Stimulated activated CD8-positive, alpha-beta memory T cell treated with anti-CD3 and anti-CD28 coated beads, Interleukin-4, amount 100 ng/mL, for 4 hours (primary cell): Measurements from ENCODE around the gene PGLYRP4.
"Not testable (repeated sequence)": the region's sequence is repeated elsewhere in the genome, so short reads cannot be mapped to it uniquely, and the experiment has no call there.

Experiments
- DNase-seq, 2 donors: peaks; one replicate each; pipeline ENCODE4 v3.0.0-alpha.2; 2020; ENCODE audit warnings: low read depth in 2 of 2, low spot score in 1 of 2

Gene PGLYRP4

DNA sequence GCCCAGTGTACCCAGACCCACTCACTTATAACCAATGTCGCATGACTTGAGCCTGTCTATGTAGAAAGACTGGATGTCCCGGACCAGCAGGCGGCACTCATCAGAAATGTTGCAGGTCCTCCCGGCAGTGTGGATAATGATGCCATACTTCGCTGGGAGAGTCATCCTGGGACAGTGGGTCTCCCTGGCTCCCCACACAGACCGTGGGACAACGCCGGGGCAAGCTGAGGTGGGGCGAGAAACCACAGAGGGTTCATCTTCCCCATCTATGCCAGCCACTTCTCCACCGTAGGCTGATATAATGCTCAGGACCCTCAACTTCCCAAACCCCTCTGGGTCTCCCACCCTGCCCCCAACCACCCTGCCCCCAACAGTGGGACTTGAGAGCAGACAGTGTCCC, 8.3 kb downstream of the PGLYRP4 start:
- no peak for DNase-seq

GRCh38 chr1:153339802-153340201, 8.8 kb downstream of the PGLYRP4 start:
- DNase-seq, result no peak

DNA sequence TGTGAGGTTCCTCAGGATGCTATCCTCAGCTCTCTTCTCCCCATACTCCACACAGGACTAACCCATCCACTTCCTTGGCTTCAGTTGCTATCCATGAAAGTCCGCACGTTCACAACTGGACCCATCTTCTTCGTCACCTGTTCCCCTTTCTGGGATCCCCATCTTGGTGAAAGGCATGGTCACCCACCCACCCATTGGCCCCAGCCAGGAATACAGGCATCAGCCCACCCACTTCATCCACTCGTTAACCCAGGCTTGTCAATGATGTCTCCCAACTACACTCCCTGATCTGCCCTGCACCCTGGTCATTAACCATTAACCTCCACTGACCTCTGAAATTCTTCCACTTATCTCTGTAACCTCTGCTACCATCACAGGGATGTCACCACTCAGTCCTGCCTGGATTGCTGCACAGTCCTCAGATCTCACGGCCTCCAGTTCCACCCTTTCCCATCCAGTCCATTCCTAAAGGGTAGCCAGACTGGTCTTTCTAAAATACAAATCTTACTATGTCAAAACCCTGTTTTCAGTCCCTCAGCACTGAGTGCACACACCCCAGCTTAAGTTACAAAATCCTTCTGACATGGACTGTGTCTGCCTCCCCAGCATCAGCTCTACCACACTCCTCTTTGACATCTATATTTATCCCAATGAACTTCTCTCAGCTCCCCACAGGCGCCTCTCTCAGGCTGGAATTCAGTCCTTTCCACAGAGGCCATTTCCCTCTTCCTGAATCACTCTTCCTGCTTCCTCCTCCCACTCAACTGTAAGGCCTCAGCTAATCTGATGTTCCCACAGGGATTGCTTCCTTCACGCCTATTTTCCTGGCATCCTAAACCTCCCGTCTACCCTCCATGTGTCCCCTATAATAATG, 10.4 kb downstream of the PGLYRP4 start:
- no peak for DNase-seq

DNA sequence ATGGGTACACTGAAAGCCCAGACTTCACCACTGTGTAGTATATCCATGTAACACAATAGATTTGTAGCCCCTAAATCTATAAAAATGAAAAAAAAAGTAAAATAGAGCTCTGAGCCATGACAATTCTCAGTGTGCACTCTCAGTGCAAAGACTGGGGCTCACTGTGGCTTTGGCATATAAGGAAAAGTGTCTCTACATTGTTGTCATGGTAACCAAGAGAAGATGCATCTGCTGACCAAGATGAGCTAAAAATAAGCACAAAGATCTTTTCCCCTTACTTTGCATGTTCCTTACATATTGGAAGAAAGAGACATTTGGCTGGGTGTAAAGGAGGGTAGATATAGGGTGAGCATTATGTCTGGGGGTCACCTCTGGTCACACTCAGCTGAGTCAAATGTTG, 12.0 kb downstream of the PGLYRP4 start:
- DNase-seq, result no peak

DNA sequence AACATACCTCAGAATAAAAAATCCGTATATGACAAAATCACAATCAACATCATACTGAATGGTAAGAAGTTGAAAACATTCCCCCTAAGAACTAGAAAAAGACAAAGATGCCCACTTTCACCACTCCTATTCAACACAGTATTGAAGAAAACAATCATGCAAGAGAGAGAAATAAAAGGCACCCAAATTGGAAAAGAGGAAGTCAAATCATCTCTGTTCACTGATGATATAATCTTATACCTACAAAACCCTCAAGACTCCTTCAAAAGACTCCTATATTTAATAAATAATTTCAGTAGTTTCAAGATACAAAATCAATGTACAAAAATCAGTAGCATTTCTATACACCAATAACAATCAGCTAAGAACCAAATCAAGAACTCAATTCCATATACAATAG, 14.7 kb downstream of the PGLYRP4 start:
- DNase-seq, result no peak

DNA sequence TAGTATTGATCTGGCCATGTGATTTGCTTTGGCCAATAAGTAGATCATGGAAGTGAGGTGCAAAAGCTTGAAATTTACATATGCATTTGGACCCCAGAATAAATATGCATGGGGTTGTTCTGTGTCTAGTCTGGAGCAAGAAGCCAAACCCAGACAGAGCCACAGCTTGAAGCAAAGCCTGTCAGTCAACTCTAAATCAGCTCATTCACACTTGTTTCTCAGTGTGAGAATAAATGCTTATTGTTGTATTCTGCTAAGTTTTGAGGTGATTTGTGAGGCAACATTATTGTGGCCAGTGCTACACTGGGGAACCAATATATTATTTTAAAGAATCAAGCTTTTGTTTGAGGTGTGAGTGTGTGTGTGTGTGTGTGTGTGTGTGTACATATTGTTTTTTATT, 23.7 kb downstream of the PGLYRP4 start:
- DNase-seq, result no peak

- DNase-seq, result no peak
Measured at GRCh38 chr1:153322568-153322967, 26.1 kb downstream of the PGLYRP4 start.

GRCh38 chr1:153318145-153318544, 30.5 kb downstream of the PGLYRP4 start:
- not testable (repeated sequence) for DNase-seq

DNA sequence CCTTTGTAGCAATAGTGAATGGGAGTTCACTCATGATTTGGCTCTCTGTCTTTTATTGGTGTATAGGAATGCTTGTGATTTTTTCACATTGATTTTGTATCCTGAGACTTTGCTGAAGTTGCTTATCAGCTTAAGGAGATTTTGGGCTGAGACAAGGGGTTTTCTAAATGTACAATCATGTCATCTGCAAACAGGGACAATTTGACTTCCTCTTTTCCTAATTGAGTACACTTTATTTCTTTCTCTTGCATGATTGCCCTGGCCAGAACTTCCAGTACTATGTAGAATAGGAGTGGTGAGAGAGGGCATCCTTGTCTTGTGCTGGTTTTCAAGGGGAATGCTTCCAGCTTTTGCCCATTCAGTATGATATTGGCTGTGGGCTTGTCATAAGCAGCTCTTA, 32.6 kb downstream of the PGLYRP4 start:
- DNase-seq, result not testable (repeated sequence)

GRCh38 chr1:153314388-153314787, 34.3 kb downstream of the PGLYRP4 start:
- not testable (repeated sequence) for DNase-seq

DNA sequence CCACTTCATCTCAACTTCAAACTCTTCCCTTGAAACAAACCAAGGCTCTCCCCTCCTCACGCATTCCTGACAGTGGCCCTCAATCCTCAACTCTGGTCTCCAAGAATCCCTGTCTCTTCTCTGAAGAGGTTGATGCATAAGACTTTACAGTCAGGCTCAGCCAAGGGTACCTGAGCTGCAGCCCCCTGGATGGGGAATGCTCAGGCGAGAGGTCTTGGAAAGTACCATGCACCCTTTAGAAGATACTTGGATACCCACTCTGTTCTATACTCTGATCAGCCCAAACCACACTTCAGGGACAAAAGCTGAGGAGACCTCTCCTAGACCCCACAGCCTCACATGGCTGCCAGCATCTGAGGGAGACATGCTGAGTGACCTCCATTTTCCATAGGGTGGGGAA, 35.4 kb downstream of the PGLYRP4 start:
- DNase-seq, result no peak

DNA sequence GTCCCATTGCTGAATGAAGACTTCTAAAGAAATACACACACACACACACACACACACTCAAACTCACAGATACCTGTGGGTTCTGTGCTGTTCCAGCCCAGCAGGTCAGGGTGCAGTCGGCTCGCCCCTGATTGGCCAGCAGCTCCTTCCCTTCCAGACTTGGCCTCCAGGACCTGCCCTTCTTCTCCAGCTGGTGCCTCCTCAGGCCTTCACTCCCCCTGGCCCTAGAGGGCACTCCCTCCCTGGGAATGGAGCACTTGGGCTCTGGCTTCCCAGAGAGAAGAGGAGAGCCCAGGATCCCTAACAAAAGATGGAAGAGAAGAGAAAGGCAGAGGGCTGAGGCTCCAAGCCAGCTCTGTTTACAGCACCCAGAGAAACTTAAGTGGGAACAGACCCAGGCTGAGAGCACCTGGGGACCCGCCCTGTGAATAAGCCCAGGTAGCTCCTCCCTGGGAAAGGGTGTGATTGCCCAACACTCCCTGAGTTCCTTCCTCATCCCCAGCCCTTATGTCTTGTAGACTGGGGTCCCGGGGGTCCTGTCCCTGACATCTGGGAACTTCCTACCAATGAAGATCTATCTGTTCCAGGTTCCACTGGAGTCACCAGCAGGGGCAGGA, 36.0 kb downstream of the PGLYRP4 start, which contains the start of gene PGLYRP3:
Gene PGLYRP3 (minus strand): TSS at position 383 of the 617 bp plus-strand sequence. CDS start 2,287 bp downstream, outside the sequence.
- no peak for DNase-seq

- DNase-seq, result no peak
Measured at GRCh38 chr1:153310526-153310925, 38.1 kb downstream of the PGLYRP4 start.

DNA sequence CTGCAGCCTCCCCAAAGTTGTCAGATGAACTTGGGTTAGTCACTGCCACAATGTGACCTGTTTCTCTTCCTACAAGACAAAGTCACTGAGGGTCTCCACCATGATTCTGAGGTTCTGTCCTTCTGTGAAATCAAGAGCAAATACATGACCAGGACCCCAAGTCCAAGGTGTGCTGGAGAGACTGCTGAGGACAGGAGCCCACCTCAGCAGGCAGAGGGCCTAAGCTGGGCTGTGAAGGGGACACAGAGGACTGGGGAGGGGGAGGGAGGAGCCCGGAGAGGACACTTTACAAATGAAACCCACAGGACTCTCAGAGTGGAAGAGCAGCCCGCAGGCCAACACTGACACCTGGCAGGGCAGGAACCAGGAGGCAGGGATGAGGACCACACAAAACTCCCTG, 39.2 kb downstream of the PGLYRP4 start:
- no peak for DNase-seq

DNA sequence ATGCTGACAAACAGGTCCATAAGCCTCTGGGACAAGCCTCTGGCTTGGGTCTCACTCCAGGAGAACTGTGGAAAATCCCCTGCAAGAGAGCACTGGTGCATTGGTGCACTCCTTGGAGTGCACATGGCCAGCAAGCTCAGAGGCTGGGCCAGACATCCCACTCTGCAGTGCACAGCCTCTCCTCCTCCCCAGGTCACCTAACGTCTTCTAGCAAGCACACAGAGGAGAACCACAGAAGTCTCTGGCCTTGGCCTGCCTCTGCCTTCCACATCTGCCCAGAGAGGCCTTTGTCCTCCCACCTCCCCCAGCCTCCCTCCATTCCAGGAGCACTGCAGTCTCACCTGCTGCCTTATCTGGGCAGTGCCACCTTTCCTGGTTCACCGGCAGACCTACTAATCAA, 40.1 kb downstream of the PGLYRP4 start:
- DNase-seq, result no peak

DNA sequence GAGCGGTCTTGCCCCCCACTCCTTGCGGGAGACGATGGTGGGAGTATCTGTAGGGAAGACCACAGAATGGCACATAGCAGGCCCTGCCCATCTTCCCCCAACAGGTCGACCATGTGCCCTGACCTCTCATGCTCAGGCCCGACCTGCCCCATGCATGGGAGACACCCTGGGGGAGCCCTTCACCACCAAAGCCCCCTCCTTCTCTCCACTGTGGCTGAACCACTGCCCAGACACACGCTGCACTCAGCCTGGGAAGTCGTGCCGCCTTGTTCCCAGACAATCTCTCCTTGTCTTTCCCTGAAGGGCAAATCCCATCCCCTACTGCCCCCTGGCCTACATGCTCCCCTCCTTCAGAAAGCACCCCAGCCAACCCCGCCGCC, 41.4 kb downstream of the PGLYRP4 start:
- DNase-seq, result no peak

- no peak for DNase-seq
Measured at GRCh38 chr1:153306303-153307220, 42.1 kb downstream of the PGLYRP4 start.

GRCh38 chr1:153305682-153306081, 43.0 kb downstream of the PGLYRP4 start:
- DNase-seq, result no peak

DNA sequence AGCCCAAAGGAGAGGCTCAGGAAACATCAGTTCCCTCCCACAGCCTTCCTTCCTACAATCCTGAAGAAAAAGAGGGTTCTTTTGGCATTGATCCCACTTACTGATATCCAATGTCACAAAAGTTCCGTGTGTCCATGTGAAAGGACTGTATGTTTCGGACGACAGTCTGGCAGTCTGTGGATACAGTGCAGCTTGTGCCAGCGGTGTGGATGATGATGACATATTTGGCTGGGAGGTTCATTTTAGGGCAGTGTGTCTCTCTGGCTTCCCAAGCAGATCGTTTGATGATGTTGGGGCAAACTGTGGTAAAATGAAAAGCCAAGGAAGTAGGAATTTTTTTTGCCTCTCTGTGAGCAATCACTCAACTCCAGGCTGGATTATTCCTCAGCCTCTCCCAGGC, 46.3 kb downstream of the PGLYRP4 start:
- no peak for DNase-seq

DNA sequence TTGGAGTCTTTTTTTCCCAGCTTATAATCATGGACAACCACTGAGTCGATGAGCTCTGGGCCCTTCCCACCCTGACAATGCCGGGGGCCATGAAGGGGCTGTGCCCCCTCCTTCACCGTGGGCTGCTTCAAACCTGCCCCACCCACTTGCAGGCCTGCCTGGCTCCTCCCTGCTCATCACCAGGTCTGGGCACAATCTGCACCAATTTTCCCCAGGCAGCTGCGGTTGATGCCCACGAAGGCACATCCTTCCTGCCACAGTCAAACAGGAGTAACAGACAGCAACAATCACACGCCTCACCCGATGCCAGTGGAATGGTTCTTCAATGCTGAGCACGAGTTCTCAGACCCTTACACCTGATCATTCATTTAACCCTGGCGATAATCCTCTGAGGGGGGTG, 54.8 kb downstream of the PGLYRP4 start:
- DNase-seq, result no peak

GRCh38 chr1:153293480-153293775, 55.2 kb downstream of the PGLYRP4 start:
- DNase-seq, result no peak
